Hematopoietic multipotent progenitor cell treated with erythropoietin and hydrocortisone succinate and interleukin-3 and kit ligand, for 6 days (in vitro differentiated cells): Measurements from ENCODE around the gene LTBP1.
A peak's percentile ranks its signal among the peaks of the same experiment; 100 is the strongest.
"Not testable (repeated sequence)": the region's sequence is repeated elsewhere in the genome, so short reads cannot be mapped to it uniquely, and the experiment has no call there.

Experiments
- DNase-seq: peaks from one replicate; pipeline ENCODE4 v3.0.0-alpha.2; 2015

The LTBP1 gene

GRCh38 chr2:32946314-32947075 is at the start of gene LTBP1:
Gene LTBP1, plus strand, starts transcription at chr2:32946953. Its CDS starts 372 bp downstream, at chr2:32947325.
- DNase-seq, result peak; percentile 82

GRCh38 chr2:32900246-32900973 is 46.3 kb upstream of the LTBP1 start:
- DNase-seq, result no peak

- peak; percentile 12 for DNase-seq
These were observed 45.4 kb upstream of the LTBP1 start for GRCh38 chr2:32901313-32901712.

- DNase-seq, result no peak
These were observed 44.6 kb upstream of the LTBP1 start for GRCh38 chr2:32902174-32902573.

- DNase-seq, result no peak
These were observed 43.8 kb upstream of the LTBP1 start for GRCh38 chr2:32902986-32903385.

GRCh38 chr2:32904074-32904473 is 42.7 kb upstream of the LTBP1 start:
- DNase-seq, result no peak

GRCh38 chr2:32904751-32905150 is 42.0 kb upstream of the LTBP1 start:
- no peak for DNase-seq

GRCh38 chr2:32905270-32905669 is 41.5 kb upstream of the LTBP1 start:
- no peak for DNase-seq

- DNase-seq, result no peak
These were observed 35.7 kb upstream of the LTBP1 start for GRCh38 chr2:32910883-32911598.

- DNase-seq, result no peak
These were observed 31.1 kb upstream of the LTBP1 start for GRCh38 chr2:32915694-32916093.

- DNase-seq, result no peak
These were observed 28.0 kb upstream of the LTBP1 start for GRCh38 chr2:32918774-32919173.

GRCh38 chr2:32919901-32920300 is 26.9 kb upstream of the LTBP1 start:
- DNase-seq, result not testable (repeated sequence)

GRCh38 chr2:32921486-32921885 is 25.3 kb upstream of the LTBP1 start:
- not testable (repeated sequence) for DNase-seq

GRCh38 chr2:32922501-32922900 is 24.3 kb upstream of the LTBP1 start:
- DNase-seq, result no peak

- DNase-seq, result no peak
These were observed 23.6 kb upstream of the LTBP1 start for GRCh38 chr2:32923109-32923508.

- no peak for DNase-seq
These were observed 21.4 kb upstream of the LTBP1 start for GRCh38 chr2:32925283-32925815.

- DNase-seq, result no peak
These were observed 20.6 kb upstream of the LTBP1 start for GRCh38 chr2:32925976-32926707.

- DNase-seq, result no peak
These were observed 20.1 kb upstream of the LTBP1 start for GRCh38 chr2:32926708-32927084.

GRCh38 chr2:32930436-32930835 is 16.3 kb upstream of the LTBP1 start:
- DNase-seq, result no peak

- DNase-seq, result no peak
These were observed 15.2 kb upstream of the LTBP1 start for GRCh38 chr2:32931519-32931918.

- no peak for DNase-seq
These were observed 14.6 kb upstream of the LTBP1 start for GRCh38 chr2:32931945-32932709.
